D721Med (cell line): Measurements from ENCODE around the gene CEP135.
"Not testable (repeated sequence)": the region's sequence is repeated elsewhere in the genome, so short reads cannot be mapped to it uniquely, and the experiment has no call there.

Experiments
- DNase-seq: peaks from one replicate; pipeline ENCODE4 v3.0.0; 2011; ENCODE audit warnings: low spot score; ENCODE audit not compliant: insufficient read length
- FAIRE-seq: peaks from 2 replicates; lab custom pipeline; 2011; peaks lifted over from hg19 to GRCh38; lab: Jason Lieb, UNC
- CTCF ChIP-seq: IDR thresholded peaks from 2 replicates; pipeline ENCODE4 v1.5.1; 2012; ENCODE audit warnings: mild to moderate bottlenecking, control low read depth; ENCODE audit not compliant: insufficient read depth; ENCODE audit errors: missing control alignments

CEP135 gene

GRCh38 chr4:55951191-55951922 is 2.6 kb downstream of the CEP135 start:
- no peak for FAIRE-seq
- no peak for TF ChIP-seq CTCF
- DNase-seq = no peak

- no peak for DNase-seq
- no peak for FAIRE-seq
- no peak for TF ChIP-seq CTCF
Measured at GRCh38 chr4:55955710-55956109, 7.0 kb downstream of the CEP135 start.

GRCh38 chr4:55959655-55960054 is 10.9 kb downstream of the CEP135 start:
- no peak for DNase-seq
- FAIRE-seq = no peak
- no peak for TF ChIP-seq CTCF

- no peak for DNase-seq
- no peak for FAIRE-seq
- no peak for TF ChIP-seq CTCF
Measured at GRCh38 chr4:55964046-55964445, 15.3 kb downstream of the CEP135 start.

- TF ChIP-seq CTCF = no peak
- FAIRE-seq (no peak), DNase-seq (no peak)
Measured at GRCh38 chr4:55965585-55965984, 16.8 kb downstream of the CEP135 start.

GRCh38 chr4:55966324-55966723 is 17.6 kb downstream of the CEP135 start:
- FAIRE-seq, DNase-seq: not testable (repeated sequence)

GRCh38 chr4:55967376-55967775 is 18.6 kb downstream of the CEP135 start:
- DNase-seq (no peak), FAIRE-seq (no peak)
- no peak for TF ChIP-seq CTCF

GRCh38 chr4:55973650-55974049 is 24.9 kb downstream of the CEP135 start:
- FAIRE-seq (no peak), DNase-seq (no peak)
- TF ChIP-seq CTCF = no peak
